ENCODE data around the gene STKLD1.

DNA sequence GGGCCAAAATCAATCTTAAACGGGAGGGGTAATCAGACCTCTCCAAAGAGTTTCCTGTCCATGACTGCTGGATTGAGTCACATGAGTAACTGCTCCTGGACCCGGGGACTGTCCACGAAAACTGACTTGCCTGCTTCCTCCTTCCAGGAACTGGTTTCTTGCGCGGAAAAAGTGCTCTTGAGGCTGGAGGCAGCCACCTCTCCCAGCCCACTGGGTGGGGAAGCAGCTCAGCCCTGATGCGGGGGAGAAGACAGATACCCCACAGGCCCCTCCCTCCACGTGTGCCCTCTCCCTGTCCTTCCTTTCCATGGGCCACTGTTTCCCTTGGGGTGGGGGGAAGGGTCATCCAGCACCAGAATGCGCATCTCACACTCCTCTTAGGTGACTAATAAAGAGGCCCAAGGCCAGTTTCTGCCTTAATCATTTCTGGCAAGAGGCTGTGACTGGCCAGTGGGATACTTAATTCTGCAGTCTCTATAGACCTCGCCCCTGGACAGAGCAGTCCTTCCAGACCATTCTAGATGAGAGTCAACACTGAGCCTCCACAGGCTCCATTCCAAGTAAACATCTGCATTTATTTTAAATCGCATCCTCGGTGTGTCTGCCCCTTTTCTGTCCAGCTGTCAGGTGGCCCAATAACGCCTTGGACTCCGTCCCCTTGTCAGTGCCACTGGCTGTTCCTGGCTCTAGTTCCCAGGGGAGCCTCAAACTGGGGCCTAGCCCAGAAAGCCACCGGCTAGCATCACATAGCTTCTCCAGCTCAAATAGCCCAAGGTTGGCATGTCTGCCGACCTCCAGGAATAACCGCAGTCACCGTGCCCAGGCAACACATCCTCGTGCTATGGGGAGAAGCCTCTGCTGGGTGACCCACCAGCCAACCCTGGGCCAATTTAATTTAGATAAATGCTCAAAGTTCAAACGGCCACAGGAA is 29.6 kb downstream of the STKLD1 start:
- no peak for TF ChIP-seq EZH2 (IDR thresholded peaks at IDR 0.05; ENCODE audit: borderline replicate concordance, insufficient read depth, low read depth, low read length, poor library complexity, severe bottlenecking)
- TF ChIP-seq, protein P1, sequence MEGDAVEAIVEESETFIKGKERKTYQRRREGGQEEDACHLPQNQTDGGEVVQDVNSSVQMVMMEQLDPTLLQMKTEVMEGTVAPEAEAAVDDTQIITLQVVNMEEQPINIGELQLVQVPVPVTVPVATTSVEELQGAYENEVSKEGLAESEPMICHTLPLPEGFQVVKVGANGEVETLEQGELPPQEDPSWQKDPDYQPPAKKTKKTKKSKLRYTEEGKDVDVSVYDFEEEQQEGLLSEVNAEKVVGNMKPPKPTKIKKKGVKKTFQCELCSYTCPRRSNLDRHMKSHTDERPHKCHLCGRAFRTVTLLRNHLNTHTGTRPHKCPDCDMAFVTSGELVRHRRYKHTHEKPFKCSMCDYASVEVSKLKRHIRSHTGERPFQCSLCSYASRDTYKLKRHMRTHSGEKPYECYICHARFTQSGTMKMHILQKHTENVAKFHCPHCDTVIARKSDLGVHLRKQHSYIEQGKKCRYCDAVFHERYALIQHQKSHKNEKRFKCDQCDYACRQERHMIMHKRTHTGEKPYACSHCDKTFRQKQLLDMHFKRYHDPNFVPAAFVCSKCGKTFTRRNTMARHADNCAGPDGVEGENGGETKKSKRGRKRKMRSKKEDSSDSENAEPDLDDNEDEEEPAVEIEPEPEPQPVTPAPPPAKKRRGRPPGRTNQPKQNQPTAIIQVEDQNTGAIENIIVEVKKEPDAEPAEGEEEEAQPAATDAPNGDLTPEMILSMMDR (IDR thresholded peaks at IDR 0.05) = no peak
